Measurements from ENCODE around the gene AOX1.

The AOX1 gene

GRCh38 chr2:200655918-200656580, 70.2 kb downstream of the AOX1 start:
- Histone ChIP-seq H3K4me2 (ENCODE audit: low read length) (no peak overlapping the region), H3K4me3 (ENCODE audit: low read length) (no peak overlapping the region), H3K36me3 (ENCODE audit: insufficient read depth, low read length) (peaks cover 43% of the 10 kb centered on the region), H3K9ac (ENCODE audit: low read depth, low read length) (no peak overlapping the region), H3K4me1 (ENCODE audit: control insufficient read depth, insufficient read depth, low read length) (no peaks in the 10 kb centered on the region), H3K9me3 (replicated peaks; ENCODE audit: low read length) (no peaks in the 10 kb centered on the region), H3K27me3 (ENCODE audit: control insufficient read depth, insufficient read depth, low read length) (no peaks in the 10 kb centered on the region)

GRCh38 chr2:200658278-200658864, 72.6 kb downstream of the AOX1 start:
- Histone ChIP-seq H3K4me2 (ENCODE audit: low read length) (no peak overlapping the region), H3K9me3 (replicated peaks; ENCODE audit: low read length) (no peaks in the 10 kb centered on the region), H3K4me1 (ENCODE audit: control insufficient read depth, insufficient read depth, low read length) (peaks cover 14% of the 10 kb centered on the region), H3K9ac (ENCODE audit: low read depth, low read length) (no peak overlapping the region), H3K36me3 (ENCODE audit: insufficient read depth, low read length) (peaks cover 40% of the 10 kb centered on the region), H3K4me3 (ENCODE audit: low read length) (no peak overlapping the region), H3K27me3 (ENCODE audit: control insufficient read depth, insufficient read depth, low read length) (no peaks in the 10 kb centered on the region)

GRCh38 chr2:200659410-200659809, 73.6 kb downstream of the AOX1 start:
- Histone ChIP-seq H3K4me1 (ENCODE audit: control insufficient read depth, insufficient read depth, low read length) (peaks cover 15% of the 10 kb centered on the region), H3K9ac (ENCODE audit: low read depth, low read length) (no peak overlapping the region), H3K27me3 (ENCODE audit: control insufficient read depth, insufficient read depth, low read length) (no peaks in the 10 kb centered on the region), H3K9me3 (replicated peaks; ENCODE audit: low read length) (no peaks in the 10 kb centered on the region), H3K4me3 (ENCODE audit: low read length) (no peak overlapping the region), H3K36me3 (ENCODE audit: insufficient read depth, low read length) (peaks cover 38% of the 10 kb centered on the region), H3K4me2 (ENCODE audit: low read length) (no peak overlapping the region)

GRCh38 chr2:200661477-200661876, 75.7 kb downstream of the AOX1 start:
- H3K27me3 ChIP-seq (ENCODE audit: control insufficient read depth, insufficient read depth, low read length): no peaks in the 10 kb centered on the region
- H3K36me3 ChIP-seq (ENCODE audit: insufficient read depth, low read length): peaks cover 42% of the 10 kb centered on the region
- H3K4me2 ChIP-seq (ENCODE audit: low read length): no peak overlapping the region
- no peaks in the 10 kb centered on the region for H3K9me3 ChIP-seq (replicated peaks; ENCODE audit: low read length)
- no peak overlapping the region for H3K4me3 ChIP-seq (ENCODE audit: low read length)
- peaks cover 15% of the 10 kb centered on the region for H3K4me1 ChIP-seq (ENCODE audit: control insufficient read depth, insufficient read depth, low read length)
- no peak overlapping the region for H3K9ac ChIP-seq (ENCODE audit: low read depth, low read length)

- Histone ChIP-seq H3K9ac (ENCODE audit: low read depth, low read length) (no peak overlapping the region), H3K4me2 (ENCODE audit: low read length) (peak overlapping the region; percentile 7), H3K27me3 (ENCODE audit: control insufficient read depth, insufficient read depth, low read length) (no peaks in the 10 kb centered on the region), H3K36me3 (ENCODE audit: insufficient read depth, low read length) (peaks cover 48% of the 10 kb centered on the region), H3K9me3 (replicated peaks; ENCODE audit: low read length) (no peaks in the 10 kb centered on the region), H3K4me1 (ENCODE audit: control insufficient read depth, insufficient read depth, low read length) (peaks cover 15% of the 10 kb centered on the region), H3K4me3 (ENCODE audit: low read length) (no peak overlapping the region)
These were observed 76.9 kb downstream of the AOX1 start for GRCh38 chr2:200662727-200663126.

- Histone ChIP-seq H3K4me3 (ENCODE audit: low read length) (no peak overlapping the region), H3K9ac (ENCODE audit: low read depth, low read length) (no peak overlapping the region), H3K9me3 (replicated peaks; ENCODE audit: low read length) (no peaks in the 10 kb centered on the region), H3K4me1 (ENCODE audit: control insufficient read depth, insufficient read depth, low read length) (peaks cover 15% of the 10 kb centered on the region), H3K36me3 (ENCODE audit: insufficient read depth, low read length) (peaks cover 53% of the 10 kb centered on the region), H3K27me3 (ENCODE audit: control insufficient read depth, insufficient read depth, low read length) (no peaks in the 10 kb centered on the region), H3K4me2 (ENCODE audit: low read length) (no peak overlapping the region)
These were observed 79.1 kb downstream of the AOX1 start for GRCh38 chr2:200664770-200665494.

GRCh38 chr2:200665626-200666453, 80.0 kb downstream of the AOX1 start:
- Histone ChIP-seq H3K9me3 (replicated peaks; ENCODE audit: low read length) (no peaks in the 10 kb centered on the region), H3K36me3 (ENCODE audit: insufficient read depth, low read length) (peaks cover 62% of the 10 kb centered on the region), H3K4me3 (ENCODE audit: low read length) (no peak overlapping the region), H3K4me1 (ENCODE audit: control insufficient read depth, insufficient read depth, low read length) (peaks cover 15% of the 10 kb centered on the region), H3K4me2 (ENCODE audit: low read length) (no peak overlapping the region), H3K27me3 (ENCODE audit: control insufficient read depth, insufficient read depth, low read length) (no peaks in the 10 kb centered on the region), H3K9ac (ENCODE audit: low read depth, low read length) (no peak overlapping the region)

GRCh38 chr2:200667413-200667812, 81.6 kb downstream of the AOX1 start:
- H3K36me3 ChIP-seq (ENCODE audit: insufficient read depth, low read length): peaks cover 53% of the 10 kb centered on the region
- H3K9me3 ChIP-seq (replicated peaks; ENCODE audit: low read length): no peaks in the 10 kb centered on the region
- peaks cover 10% of the 10 kb centered on the region for H3K4me1 ChIP-seq (ENCODE audit: control insufficient read depth, insufficient read depth, low read length)
- no peaks in the 10 kb centered on the region for H3K27me3 ChIP-seq (ENCODE audit: control insufficient read depth, insufficient read depth, low read length)
- H3K9ac ChIP-seq (ENCODE audit: low read depth, low read length): no peak overlapping the region
- H3K4me3 ChIP-seq (ENCODE audit: low read length): no peak overlapping the region
- H3K4me2 ChIP-seq (ENCODE audit: low read length): no peak overlapping the region

- Histone ChIP-seq H3K4me1 (ENCODE audit: control insufficient read depth, insufficient read depth, low read length) (no peaks in the 10 kb centered on the region), H3K4me3 (ENCODE audit: low read length) (no peak overlapping the region)
These were observed 82.7 kb downstream of the AOX1 start for GRCh38 chr2:200668478-200668877.

GRCh38 chr2:200669308-200669707, 83.5 kb downstream of the AOX1 start:
- H3K27me3 ChIP-seq (ENCODE audit: control insufficient read depth, insufficient read depth, low read length): no peaks in the 10 kb centered on the region
- H3K4me2 ChIP-seq (ENCODE audit: low read length): no peak overlapping the region
- no peaks in the 10 kb centered on the region for H3K9me3 ChIP-seq (replicated peaks; ENCODE audit: low read length)
- no peaks in the 10 kb centered on the region for H3K4me1 ChIP-seq (ENCODE audit: control insufficient read depth, insufficient read depth, low read length)
- no peak overlapping the region for H3K4me3 ChIP-seq (ENCODE audit: low read length)
- peaks cover 49% of the 10 kb centered on the region for H3K36me3 ChIP-seq (ENCODE audit: insufficient read depth, low read length)
- no peak overlapping the region for H3K9ac ChIP-seq (ENCODE audit: low read depth, low read length)

More at GRCh38 chr2:200668478-200668877, 82.7 kb downstream of the AOX1 start:
- Histone ChIP-seq H3K9ac (ENCODE audit: low read depth, low read length) (no peak overlapping the region), H3K36me3 (ENCODE audit: insufficient read depth, low read length) (peaks cover 52% of the 10 kb centered on the region), H3K9me3 (replicated peaks; ENCODE audit: low read length) (no peaks in the 10 kb centered on the region), H3K4me2 (ENCODE audit: low read length) (no peak overlapping the region), H3K27me3 (ENCODE audit: control insufficient read depth, insufficient read depth, low read length) (no peaks in the 10 kb centered on the region)

GRCh38 chr2:200670313-200670712, 84.5 kb downstream of the AOX1 start:
- peaks cover 41% of the 10 kb centered on the region for H3K36me3 ChIP-seq (ENCODE audit: insufficient read depth, low read length)
- H3K4me2 ChIP-seq (ENCODE audit: low read length): no peak overlapping the region
- H3K9me3 ChIP-seq (replicated peaks; ENCODE audit: low read length): no peaks in the 10 kb centered on the region
- no peak overlapping the region for H3K9ac ChIP-seq (ENCODE audit: low read depth, low read length)
- H3K27me3 ChIP-seq (ENCODE audit: control insufficient read depth, insufficient read depth, low read length): no peaks in the 10 kb centered on the region
- no peaks in the 10 kb centered on the region for H3K4me1 ChIP-seq (ENCODE audit: control insufficient read depth, insufficient read depth, low read length)
- H3K4me3 ChIP-seq (ENCODE audit: low read length): no peak overlapping the region

Data from skeletal muscle satellite cell (primary cell).